Frontal cortex (tissue), 4 donors: ENCODE measurements around the gene MBOAT1. TPM values are rescaled to one million over a fixed set of nuclear protein-coding genes. Genes with fewer than 3 reads are reported as not detected.

ENCODE experiments used
- DNase-seq, 2 donors: peaks; one replicate each; pipeline ENCODE4 v3.0.0; 2012; ENCODE audit warnings: low spot score in 2 of 2
- FAIRE-seq: peaks from 2 replicates; lab custom pipeline; 2012; peaks lifted over from hg19 to GRCh38; lab: Jason Lieb, UNC
- total RNA-seq: library from RNA; depleted of rRNA; stranded (reverse); fragments of >200 nt; gene quantifications from one replicate; pipeline ENCODE4 v1.2.3, GENCODE V29; 2014
- donor health status: control.
- donor health status: control.
- donor health status: control.

The MBOAT1 gene
- total RNA-seq, 1 donor from 2014 or later: 7.3 TPM

GRCh38 chr6:20115246-20115980 is 96.9 kb downstream of the MBOAT1 start:
- FAIRE-seq: no peak
- no peak for DNase-seq

DNA sequence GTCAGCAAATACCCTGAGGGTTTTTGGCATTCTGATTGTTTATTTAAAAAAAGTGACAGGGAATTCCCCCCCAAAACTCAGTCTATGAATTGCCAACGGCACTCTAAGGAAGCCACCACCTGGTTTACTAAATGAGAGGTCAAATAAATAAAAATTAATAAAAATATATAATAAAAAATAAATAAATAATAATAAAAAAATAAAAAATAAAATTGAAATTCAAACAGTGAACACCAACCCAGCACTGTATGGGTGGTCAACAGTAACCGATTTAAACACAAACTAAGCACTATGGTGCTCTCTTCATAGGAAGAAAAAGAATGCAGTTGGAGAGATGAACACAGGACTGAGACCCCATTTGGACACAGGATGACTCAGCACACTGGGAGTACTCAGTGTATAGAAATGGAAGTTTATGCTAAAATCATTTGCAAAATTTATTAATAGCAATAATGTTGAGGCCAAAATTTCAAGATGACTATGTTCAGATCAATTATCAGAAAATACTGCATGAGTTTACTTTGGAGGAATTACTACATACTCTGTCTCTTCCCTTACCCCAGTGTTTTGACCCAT is 98.5 kb downstream of the MBOAT1 start:
- DNase-seq (no peak), FAIRE-seq (no peak)

GRCh38 chr6:20112841-20113240 is 99.4 kb downstream of the MBOAT1 start:
- FAIRE-seq: no peak

DNA sequence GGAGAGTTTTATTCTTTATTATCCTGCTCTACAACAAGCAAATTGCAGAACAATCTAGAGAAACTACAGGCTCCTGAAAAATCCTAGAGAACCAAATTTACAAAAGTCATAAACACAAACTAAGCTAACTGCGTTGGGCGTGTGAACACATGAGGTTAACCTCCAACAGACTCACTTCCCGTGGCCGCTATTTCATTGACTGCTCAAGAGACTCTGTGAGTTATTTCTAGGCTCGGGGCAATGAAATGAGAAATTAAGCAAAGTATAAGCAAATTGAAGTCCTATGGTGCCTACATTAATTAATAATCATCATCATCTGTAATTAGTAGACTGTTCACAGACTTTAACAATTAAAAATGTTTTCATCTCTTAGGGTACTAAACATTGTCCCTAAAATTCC is 100.0 kb downstream of the MBOAT1 start:
- FAIRE-seq: no peak
- no peak for DNase-seq

More at GRCh38 chr6:20112841-20113240, 99.4 kb downstream of the MBOAT1 start:
- DNase-seq: no peak

GRCh38 chr6:20110478-20110877 is 101.8 kb downstream of the MBOAT1 start:
- FAIRE-seq: no peak
- DNase-seq: no peak

DNA sequence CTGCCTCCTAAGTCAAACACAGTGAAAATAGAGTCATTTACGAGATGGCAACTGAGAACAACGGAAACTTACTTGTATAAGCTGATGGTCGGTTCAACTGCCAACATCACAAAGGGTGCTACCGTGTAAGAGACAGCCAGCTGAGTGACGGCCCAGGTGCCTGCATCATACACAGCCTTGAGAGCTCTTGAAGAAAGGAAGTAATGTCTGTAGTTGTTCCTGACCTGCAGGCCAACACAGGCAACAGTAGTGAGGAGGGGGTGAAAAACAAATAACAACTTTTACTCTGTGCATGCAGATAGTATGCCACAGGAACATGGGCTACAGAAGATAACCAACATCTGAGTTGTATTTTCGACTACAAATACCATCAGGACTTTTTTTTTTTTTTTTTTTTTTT is 102.7 kb downstream of the MBOAT1 start:
- DNase-seq: no peak
- no peak for FAIRE-seq

DNA sequence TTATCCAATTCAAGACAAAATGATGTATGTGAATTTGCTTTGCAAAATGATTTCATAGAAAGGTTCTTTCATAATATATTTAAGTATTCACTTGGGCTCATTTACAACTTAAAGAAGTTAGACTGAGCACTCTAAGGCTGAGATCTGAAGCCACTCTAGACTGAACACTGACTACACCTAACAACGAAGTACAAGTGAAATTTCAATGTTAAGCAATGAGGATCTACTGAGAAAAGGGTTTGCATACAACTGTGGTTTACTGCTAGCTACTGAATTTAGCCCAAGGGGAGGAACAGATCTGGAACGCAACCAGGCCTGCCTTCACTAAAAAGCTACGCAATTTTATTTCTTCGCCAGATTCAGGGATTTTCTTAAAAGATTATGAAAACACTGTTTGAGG is 106.4 kb downstream of the MBOAT1 start:
- FAIRE-seq (no peak), DNase-seq (no peak)

DNA sequence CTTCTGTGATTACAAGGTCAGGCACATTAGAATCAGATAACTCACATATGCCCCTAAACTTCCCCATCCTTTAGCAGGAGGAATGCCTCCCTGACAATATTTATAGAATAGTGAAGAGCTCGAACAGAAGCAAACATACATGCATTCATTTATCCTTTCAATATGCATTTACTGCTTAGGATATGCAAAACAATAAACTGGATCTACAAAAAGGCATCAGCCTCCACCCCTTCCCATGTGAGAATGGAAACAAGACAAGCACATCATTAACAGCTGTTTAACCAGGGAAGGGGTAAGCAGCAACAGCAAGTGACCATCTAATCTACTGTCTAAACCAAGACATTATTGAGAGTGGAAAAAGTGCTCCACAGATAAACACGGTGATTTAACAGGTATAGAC is 107.6 kb downstream of the MBOAT1 start:
- FAIRE-seq (no peak), DNase-seq (no peak)

GRCh38 chr6:20102397-20103073 is 109.7 kb downstream of the MBOAT1 start:
- DNase-seq (no peak), FAIRE-seq (no peak)

DNA sequence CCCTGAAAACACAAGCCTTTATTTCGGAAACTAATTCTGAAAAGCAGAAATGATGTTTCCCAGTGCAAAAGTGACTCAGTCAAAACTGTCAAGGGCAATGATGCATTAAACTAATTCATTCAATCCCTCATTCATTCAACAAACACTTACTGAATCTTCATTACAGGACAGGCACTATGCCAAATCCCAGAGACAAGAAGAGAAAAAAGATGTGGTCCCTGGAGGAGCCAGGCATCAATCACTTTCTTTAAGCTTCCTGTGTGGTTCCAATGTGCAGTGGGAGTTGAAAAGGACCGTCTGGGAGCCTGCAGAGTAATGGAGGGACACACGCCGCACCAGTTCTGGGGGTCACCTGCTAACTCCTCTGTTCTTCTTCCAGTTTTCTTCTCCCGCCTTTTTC is 113.1 kb downstream of the MBOAT1 start:
- no peak for FAIRE-seq
- no peak for DNase-seq

DNA sequence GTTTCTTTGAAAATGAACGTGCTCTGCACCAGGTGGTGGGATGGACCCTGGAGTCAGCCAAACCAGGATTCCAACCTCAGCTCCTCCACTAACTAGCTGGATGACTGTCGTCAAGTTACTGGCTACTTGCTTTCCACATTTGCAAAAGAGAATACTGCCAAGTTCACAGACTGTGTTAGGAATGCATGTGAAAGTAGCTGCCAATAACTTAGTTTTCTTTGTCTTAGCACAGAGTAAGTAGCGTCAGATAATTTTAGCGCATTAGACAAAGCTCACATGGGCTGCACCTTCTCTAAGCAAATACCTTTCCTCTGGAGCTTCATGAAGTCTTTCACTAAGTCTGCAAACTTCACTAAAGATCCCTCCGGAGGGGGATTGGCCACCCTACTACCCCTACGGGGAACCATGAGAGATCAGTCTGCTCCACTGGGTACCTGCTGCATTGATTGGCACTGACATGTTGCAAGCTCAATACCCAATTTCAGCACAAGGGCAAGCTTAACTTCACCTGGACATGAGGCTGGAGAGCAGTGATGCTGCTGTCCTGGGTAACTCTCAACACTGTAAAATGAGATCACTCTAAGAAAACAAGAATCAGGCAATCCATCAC is 113.9 kb downstream of the MBOAT1 start:
- DNase-seq: no peak
- FAIRE-seq: no peak

DNA sequence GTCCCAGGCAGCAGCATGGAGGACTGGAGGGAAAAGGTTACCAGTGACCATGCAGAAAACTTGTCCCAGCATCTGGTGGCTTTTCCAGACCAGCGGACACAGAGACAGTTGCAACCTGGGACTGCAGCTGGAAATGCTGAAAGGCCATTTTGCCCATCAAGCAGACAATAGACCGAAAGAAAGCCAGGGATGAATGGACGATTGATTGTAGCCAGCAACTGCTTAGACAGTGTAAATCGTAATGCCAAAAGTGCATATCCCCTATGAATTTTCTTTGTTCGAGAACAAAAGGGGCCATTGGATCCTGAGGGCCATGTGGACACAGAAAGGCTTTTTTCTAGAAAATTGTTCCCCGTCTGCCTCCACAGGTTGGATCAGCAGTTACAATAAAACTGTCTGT is 115.7 kb downstream of the MBOAT1 start:
- DNase-seq: peak; percentile 11 to 48
- peak; percentile 37 for FAIRE-seq

GRCh38 chr6:20095436-20095835 is 116.8 kb downstream of the MBOAT1 start:
- FAIRE-seq (no peak), DNase-seq (no peak)

DNA sequence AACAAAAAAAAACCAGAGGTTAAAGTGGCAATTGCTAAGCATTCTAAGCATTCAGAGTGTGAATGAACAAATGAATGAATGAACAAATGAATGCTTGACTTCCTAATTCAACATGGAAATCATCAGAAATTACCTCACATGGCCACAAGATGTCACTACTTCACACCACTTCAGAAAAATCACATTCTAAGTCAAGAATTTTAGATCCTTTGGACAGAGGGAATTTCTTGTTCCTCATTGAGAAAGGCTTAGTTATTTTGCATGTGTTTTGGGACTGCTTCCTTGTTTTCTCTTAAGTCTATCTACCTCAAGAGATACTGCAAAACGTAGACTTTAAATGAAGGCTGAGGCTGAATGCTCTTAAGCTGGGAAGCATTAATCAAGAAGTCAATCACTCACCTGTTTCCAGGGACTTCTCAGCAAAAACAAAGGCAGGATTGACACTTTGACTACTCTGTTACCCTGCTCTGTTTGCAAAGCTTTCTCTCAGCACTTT is 120.2 kb downstream of the MBOAT1 start:
- no peak for DNase-seq
- FAIRE-seq: peak; percentile 76

DNA sequence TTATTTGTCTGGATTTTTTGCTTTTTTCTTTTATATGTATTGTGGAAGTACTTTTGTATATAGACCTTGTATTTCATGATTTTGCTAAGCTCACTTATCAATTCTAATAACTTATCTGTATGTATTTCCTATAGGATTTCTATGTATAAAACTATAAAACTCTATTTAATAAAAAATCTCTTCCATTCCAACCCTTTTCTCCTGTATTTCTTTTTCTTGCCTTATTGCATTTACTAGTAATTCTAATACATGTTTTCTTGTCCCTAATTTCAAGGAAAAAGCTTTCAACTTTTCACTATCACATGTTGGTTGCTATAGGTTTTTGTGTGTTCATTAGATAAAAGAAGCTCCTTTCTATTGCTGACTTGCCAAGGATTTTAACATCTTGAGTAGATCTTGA is 125.3 kb downstream of the MBOAT1 start:
- FAIRE-seq (no peak), DNase-seq (no peak)

- FAIRE-seq (no peak), DNase-seq (no peak)
These were observed 126.5 kb downstream of the MBOAT1 start for GRCh38 chr6:20085817-20086216.

DNA sequence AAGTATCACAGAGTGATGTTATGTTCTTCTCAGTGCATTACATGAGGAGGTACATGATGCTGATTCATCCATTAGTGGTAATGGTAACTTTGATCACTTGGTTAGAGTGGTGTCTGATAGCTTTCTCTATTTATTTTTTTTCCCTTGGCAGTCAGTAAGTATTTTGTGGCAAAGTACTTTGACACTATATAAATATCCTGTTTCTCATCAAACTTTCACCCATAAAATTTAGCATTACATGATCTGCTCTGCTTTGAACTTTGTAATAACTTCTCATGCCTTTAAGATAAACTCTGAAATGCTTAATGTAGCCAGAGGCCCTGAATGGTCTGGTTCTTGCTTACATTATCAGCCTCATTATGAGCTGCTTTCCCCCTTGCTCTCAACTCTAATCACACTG is 127.9 kb downstream of the MBOAT1 start:
- FAIRE-seq: no peak
- no peak for DNase-seq

GRCh38 chr6:20071998-20072397 is 140.3 kb downstream of the MBOAT1 start:
- FAIRE-seq (no peak), DNase-seq (no peak)

- DNase-seq (no peak), FAIRE-seq (no peak)
These were observed 142.2 kb downstream of the MBOAT1 start for GRCh38 chr6:20070047-20070446.

DNA sequence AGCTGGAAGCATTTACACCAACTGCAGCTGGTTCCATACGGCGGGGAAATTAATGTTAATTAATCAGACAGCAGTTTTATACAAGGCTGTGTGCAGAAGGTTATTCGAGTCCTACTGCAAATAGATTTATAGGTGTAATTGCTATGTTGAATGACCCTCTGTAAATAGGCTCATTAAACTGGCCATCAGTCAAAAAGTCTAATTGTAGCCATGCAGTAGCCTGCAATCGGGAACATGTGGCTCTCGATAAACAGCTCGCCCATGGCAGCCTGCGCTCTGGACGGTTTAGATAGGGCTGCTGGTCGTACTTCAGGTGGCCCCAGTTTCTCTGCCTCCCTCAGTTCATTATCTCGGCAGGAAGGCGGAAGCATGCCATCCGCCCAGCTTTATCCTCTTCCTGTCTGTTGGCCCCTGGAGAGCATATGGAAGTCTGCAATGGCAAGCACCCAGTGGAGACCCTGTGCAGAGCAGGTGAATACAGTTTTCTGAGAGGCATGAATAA is 143.2 kb downstream of the MBOAT1 start:
- no peak for FAIRE-seq

More for the DNA sequence above, 143.2 kb downstream of the MBOAT1 start:
- DNase-seq: no peak
